ENCODE measurements around the gene PDK4. TPM values are rescaled to one million over a fixed set of nuclear protein-coding genes. Genes with fewer than 3 reads are reported as not detected.

The PDK4 gene
- total RNA-seq, 1 donor from 2014 or later: 0.07 TPM

DNA sequence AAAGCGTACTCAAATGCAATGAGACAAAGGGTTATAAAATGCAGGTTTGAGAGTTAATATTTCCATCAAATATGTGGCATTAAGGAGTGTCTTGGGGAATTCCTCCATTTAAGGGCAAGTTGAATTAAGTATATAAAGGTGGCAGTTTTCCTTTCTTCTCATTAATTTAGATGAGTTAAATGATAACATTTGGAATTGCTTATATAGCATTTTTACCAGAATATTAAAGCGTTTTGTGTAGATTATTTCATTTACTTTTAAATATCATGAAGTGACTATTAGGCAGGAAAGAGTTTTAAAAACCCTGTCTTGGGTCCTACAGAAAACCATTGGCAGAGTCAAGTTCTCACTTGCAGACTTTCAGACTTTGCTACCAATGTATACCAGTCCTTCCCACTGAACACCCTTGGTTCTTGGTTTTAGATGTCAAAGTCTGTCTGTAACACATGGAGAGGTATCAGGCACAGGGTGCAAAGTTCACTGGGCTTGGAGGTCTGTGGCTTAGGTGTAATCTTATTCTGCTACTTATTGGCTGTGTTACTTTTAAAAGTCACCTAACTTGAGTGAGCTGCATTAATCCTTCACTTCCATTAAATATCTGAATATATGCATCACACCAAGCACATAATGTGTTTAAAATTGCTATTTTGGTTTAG is 59.5 kb downstream of the PDK4 start:
- DNase-seq (ENCODE audit: low read depth, low spot score): no peak
- H3K27me3 Mint-ChIP-seq (ENCODE audit: low read depth): peaks cover 4% of the 10 kb centered on the region
- H3K27ac Mint-ChIP-seq (ENCODE audit: unreplicated experiment): no peak overlapping the region
- H3K9me3 Mint-ChIP-seq: no peaks in the 10 kb centered on the region
- TF ChIP-seq, protein P1, sequence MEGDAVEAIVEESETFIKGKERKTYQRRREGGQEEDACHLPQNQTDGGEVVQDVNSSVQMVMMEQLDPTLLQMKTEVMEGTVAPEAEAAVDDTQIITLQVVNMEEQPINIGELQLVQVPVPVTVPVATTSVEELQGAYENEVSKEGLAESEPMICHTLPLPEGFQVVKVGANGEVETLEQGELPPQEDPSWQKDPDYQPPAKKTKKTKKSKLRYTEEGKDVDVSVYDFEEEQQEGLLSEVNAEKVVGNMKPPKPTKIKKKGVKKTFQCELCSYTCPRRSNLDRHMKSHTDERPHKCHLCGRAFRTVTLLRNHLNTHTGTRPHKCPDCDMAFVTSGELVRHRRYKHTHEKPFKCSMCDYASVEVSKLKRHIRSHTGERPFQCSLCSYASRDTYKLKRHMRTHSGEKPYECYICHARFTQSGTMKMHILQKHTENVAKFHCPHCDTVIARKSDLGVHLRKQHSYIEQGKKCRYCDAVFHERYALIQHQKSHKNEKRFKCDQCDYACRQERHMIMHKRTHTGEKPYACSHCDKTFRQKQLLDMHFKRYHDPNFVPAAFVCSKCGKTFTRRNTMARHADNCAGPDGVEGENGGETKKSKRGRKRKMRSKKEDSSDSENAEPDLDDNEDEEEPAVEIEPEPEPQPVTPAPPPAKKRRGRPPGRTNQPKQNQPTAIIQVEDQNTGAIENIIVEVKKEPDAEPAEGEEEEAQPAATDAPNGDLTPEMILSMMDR (conservative IDR thresholded peaks at IDR 0.05): no peak
- peaks cover 4% of the 10 kb centered on the region for H3K4me1 Mint-ChIP-seq
- H3K4me3 Mint-ChIP-seq: no peak overlapping the region
- H3K36me3 Mint-ChIP-seq (ENCODE audit: low read depth): no peaks in the 10 kb centered on the region

DNA sequence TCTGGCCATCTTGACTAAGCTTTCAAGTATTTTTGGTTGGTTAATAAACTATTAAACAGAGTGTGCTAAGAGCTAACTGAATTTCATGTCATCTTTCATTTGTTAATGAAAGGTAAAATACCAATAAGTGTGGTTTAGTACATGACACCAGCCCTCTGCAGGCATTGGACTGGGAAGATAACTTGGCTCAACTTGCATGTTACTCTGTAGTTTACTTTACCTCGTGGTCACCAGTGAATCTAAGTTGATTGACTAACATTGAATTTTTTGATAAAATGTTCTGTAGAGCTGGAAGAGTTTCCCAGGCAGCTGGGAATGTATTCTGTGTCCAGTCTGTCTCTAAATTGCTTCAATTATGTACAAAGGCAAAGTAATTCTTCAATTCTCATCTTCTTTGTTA is 60.7 kb downstream of the PDK4 start:
- TF ChIP-seq, protein P1 (conservative IDR thresholded peaks at IDR 0.05): no peak
- Mint-ChIP-seq H3K9me3 (no peaks in the 10 kb centered on the region), H3K27ac (ENCODE audit: unreplicated experiment) (no peak overlapping the region), H3K4me3 (no peak overlapping the region), H3K27me3 (ENCODE audit: low read depth) (peaks cover 4% of the 10 kb centered on the region), H3K36me3 (ENCODE audit: low read depth) (no peaks in the 10 kb centered on the region), H3K4me1 (peaks cover 4% of the 10 kb centered on the region)
- no peak for DNase-seq (ENCODE audit: low read depth, low spot score)

DNA sequence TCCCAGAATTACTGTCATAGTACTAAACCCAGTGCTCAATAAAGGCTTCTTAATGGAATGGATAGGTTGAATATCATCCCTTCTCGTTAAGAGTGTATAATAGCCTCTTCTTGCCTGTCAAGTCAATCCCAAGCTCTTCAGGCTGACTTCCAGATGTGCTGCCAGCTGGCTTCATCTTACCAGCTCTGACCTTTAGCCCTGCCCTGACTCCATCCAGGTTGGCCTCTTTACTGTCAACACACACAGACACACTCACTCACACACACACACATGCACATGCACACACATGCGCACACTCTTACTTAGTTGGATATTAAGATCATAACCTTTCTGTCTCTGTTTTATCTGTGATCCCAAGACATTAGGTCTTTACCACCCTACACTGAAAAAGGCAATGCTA is 61.5 kb downstream of the PDK4 start:
- Mint-ChIP-seq H3K9me3 (no peaks in the 10 kb centered on the region), H3K4me1 (no peaks in the 10 kb centered on the region), H3K27me3 (ENCODE audit: low read depth) (peaks cover 4% of the 10 kb centered on the region), H3K36me3 (ENCODE audit: low read depth) (no peaks in the 10 kb centered on the region), H3K27ac (ENCODE audit: unreplicated experiment) (no peak overlapping the region), H3K4me3 (no peak overlapping the region)
- DNase-seq (ENCODE audit: low read depth, low spot score): no peak
- TF ChIP-seq, protein P1 (conservative IDR thresholded peaks at IDR 0.05): no peak

Other genes starting within 250 kb of the PDK4 start
- not detected in 2 replicates for gene PON3, start 200.1 kb downstream of the PDK4 start, total RNA-seq
- gene PON2, start 161.5 kb downstream of the PDK4 start, total RNA-seq: 92.3 and 97.1 TPM in 2 replicates
- gene ASB4, start 110.6 kb downstream of the PDK4 start, total RNA-seq: 0.21 TPM in 1 of 2 replicates, not detected in the other
- gene DYNC1I1, start 176.0 kb upstream of the PDK4 start, total RNA-seq: 0.71 and 0.79 TPM in 2 replicates

Measured in neural crest cell (in vitro differentiated cells).